ENCODE measurements around the gene PDE8B.

The PDE8B gene, protein sequence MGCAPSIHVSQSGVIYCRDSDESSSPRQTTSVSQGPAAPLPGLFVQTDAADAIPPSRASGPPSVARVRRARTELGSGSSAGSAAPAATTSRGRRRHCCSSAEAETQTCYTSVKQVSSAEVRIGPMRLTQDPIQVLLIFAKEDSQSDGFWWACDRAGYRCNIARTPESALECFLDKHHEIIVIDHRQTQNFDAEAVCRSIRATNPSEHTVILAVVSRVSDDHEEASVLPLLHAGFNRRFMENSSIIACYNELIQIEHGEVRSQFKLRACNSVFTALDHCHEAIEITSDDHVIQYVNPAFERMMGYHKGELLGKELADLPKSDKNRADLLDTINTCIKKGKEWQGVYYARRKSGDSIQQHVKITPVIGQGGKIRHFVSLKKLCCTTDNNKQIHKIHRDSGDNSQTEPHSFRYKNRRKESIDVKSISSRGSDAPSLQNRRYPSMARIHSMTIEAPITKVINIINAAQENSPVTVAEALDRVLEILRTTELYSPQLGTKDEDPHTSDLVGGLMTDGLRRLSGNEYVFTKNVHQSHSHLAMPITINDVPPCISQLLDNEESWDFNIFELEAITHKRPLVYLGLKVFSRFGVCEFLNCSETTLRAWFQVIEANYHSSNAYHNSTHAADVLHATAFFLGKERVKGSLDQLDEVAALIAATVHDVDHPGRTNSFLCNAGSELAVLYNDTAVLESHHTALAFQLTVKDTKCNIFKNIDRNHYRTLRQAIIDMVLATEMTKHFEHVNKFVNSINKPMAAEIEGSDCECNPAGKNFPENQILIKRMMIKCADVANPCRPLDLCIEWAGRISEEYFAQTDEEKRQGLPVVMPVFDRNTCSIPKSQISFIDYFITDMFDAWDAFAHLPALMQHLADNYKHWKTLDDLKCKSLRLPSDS

DNA sequence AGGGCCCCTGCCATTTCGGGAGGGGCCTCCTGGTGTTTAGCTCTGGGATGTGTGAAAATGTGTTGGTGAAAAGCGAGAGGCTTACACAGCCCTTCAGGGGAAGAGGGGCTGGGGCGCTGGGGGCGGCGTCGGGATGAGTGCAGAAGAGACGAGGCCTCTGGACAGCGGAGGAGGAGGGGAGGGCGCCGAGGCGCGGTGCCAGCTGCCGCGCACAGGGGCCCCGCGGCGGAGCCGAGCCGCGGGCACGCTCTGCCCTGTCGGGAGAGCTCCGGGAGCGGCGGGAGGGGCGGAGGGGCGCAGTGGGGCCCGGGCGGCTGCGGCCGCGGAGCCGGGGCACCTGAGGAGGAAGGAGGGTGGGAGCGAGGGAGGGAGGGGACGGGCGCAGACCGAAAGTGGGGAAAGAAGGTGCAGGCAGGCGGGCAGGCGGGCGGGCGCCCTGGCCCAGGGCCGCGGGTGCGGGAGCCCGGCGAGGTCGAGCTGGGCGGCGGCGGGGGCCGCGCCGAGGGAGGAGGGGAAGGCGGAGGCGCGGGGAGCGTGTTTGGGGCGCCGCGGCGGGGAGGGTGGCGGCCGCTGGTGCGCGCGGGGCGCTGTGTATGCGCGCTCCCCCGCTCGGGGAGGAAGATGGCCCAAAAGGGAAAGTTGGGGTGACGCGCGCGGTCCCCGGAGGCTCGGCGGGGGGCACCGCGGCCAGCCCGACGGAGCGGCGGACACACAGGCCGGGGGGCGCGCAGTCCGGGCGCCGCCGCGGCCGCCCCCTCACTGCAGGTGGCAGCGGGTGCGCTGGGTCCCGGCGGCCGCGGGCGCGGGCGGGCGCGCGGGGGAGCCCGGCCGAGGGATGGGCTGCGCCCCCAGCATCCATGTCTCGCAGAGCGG lies at the start of gene PDE8B:
PDE8B (plus strand) TSS at position 590 of the 873 bp plus-strand sequence; CDS start at position 836, 246 bp downstream.
- peak; percentile 66 for DNase-seq (ENCODE audit: low spot score)

DNA sequence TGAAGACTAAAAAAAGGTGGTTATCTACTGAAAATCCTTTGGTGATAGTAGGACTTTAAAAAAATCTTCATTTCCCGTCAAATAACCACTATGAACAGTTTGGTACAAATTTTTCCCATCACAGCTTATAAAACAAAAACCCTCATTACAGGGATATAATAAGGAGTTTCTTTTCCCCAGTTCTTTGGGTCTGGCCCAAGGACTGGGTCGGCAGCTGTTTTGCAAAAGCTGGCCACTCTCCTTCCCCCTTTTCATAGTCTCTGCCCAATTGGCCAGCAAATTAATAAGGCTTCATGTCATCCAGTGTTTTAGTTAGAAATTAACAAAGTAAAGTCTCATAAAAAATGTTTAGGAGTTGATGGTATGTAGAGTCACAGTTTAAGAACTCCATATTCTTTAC lies 47.0 kb upstream of the PDE8B start:
- DNase-seq (ENCODE audit: low spot score), result no peak

DNA sequence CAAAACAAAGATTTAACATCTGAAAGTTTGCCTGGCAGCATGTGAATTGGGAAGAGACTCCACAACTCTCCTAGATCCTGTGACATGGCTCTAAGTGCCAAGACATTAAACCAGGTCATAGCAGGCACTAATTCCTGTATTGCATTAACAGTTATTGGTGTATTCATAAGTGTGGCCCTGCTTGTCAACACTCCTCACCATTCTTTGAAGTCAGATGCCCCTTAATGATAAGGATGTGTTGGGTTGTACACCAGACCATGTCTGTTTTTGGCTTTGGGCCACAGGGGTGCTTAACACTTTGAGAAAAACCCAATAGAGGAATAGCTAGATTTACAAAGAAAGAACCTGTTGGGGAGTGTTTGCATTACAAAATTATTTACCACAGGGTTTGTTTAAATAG lies 43.4 kb upstream of the PDE8B start:
- DNase-seq (ENCODE audit: low spot score), result no peak

DNA sequence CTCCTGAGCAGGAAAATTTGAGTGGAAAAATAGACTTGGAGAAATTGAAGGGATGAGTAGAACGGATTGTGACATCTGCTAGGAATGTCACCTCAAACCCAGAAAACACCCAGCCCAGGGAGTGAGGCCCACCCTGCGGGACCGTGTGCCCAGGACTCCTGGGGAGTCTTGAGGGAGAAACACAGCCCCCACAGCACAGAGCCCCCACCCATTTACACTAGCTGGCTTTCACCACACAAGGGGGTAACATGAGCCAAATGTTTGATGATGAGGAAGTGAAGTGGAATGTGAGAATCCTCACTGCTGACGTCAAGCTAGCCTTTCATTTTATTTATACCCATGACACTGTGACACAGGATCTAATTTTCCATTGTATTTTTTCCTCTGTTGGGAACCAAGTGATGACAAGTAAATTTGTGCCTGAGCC lies 42.8 kb upstream of the PDE8B start:
- no peak for DNase-seq (ENCODE audit: low spot score)

DNA sequence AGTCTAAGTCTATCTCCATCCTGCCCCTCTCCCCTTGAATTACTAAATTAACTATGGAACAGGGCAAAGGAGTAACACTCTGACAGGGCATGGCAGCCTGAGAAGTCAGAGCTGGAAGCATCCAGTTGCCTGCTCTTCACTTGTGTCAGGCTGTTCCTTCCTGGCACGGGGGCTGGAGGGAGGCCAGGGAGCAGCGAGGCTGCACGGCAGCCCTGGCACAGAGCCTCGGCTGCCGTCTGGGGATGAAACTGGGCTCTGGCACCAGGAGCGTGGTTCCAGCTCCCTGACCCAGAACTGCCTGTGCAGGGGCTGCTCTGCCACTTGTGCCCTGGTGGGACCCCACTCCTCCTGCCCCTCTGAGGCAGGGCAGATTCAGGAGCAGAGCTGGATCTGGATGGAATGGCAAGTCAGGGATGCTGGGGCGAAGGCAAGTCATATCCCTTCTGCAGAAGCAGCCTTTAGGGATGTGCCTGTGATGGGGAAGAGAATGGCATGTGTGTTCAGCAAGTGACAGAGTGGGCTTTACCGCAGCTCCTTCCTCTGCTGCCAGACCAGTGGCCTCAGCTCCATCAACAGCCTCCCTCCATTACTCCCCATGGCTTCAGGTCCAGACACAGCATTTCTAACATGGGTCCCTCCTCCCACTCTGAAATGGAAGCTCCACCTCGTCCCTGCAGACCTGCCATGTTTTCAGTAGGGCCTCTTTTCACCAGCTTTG lies 42.2 kb upstream of the PDE8B start:
- DNase-seq (ENCODE audit: low spot score), result no peak

DNA sequence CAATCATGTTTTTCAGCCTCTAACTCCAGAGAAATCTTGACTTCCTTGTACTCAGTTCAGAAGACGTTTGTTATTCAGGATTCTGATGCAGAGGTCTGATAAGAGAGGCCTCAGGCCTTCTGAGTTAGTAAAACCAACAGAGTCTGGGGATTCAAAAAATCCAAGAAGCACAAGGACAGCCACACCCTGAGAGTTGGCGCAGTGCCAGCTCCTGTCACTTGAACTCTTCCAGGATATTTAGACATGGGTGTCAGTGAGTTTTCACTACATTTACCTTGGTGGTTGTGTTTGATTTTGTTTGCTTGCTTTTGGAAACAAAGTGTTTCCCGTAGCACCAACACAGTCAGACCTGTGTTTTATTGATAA lies 41.6 kb upstream of the PDE8B start:
- DNase-seq (ENCODE audit: low spot score), result no peak

DNA sequence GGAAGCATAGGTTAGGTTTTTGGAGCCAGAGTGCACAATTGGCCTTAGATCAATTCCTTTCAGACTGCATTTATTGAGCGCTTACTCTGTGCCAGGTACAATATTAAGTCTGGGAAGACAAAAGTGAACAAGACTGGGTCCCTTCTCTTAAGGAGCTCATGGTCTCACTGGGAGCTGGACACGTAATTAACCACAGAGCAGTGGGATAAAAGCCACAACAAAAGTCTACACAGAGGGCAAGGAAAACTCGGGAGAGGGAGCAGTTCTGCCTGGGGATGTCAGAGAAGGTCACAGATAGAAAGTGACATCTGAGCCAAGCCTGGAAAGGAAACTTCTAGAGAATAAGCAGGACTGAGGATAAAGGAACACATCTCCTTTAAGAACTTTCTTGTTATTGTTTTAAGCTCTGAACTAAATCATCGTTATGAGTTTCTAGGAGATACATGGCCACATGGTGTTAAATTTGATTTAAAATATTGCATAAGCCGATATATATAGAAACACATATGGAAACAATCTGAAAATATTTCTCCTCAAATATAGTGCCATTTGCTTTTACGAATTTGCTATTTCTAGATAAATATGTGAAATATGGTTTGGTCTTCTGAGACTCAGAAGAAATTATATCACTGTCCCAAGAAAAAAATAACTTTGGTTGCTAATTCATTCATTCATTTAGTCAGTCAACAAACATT lies 40.1 kb upstream of the PDE8B start:
- no peak for DNase-seq (ENCODE audit: low spot score)

DNA sequence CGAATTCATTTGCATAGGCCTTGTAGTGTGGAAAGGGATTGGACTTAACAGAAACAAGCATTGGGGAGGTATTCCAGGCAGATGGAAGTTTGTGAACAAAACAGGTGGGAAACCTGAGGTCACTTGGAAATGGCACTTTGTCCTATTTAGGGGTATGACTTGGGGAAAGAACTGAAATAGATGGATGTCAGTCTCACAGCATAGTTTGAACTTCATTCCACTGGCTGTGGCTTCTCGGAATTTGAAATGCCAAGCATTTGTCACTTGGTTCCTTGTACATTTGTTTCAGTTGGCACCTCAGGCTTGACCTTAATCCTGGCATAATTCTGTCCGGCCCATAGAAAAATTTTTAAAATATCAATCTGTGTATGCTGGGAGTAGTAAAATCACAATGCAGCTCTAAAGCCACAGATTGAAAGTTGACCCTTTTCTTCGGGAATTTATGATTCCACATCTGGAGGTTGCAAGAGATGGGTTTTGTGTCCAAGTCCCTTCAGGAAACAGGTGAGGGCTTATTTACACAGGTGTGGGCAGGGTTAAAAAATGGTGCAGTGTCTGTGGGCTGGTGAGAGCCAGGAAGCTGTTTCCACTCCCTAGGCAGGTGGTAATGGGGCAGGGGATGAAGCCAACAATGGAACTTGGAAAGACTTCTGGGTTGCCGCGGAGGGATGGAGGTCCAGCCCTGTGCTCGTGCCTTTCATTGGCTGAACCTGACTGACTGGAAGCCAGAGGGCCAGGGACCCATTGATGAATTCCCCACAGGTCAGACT lies 39.2 kb upstream of the PDE8B start:
- DNase-seq (ENCODE audit: low spot score), result no peak

DNA sequence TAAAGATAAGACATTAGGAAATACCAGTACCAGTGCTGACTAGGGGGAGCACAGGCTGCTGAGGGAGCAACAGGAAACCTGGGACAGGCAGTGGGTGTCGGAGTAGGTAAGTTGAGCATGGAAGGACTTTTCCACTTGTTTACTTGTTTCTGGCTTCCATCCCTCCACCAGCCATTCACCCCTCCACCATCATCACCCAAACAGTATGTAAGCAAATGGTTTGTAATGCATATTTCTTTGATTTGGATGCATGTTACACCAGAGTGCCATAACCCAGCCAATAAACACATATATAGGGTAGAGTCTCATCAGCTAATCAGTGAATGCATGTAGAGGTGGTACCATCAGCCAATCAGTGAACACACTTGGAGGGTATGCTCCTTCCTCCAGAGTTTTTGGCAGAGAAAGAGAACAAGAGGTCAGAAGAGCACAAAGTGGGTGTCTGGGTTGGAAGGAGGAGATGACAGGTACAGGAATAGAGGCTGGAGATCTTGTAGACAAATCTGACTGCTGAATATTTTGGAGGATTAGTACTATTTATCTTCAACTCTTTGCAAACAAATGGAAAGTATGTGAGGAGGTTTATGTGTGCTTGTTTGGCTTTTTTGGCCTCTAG lies 37.7 kb upstream of the PDE8B start:
- no peak for DNase-seq (ENCODE audit: low spot score)

DNA sequence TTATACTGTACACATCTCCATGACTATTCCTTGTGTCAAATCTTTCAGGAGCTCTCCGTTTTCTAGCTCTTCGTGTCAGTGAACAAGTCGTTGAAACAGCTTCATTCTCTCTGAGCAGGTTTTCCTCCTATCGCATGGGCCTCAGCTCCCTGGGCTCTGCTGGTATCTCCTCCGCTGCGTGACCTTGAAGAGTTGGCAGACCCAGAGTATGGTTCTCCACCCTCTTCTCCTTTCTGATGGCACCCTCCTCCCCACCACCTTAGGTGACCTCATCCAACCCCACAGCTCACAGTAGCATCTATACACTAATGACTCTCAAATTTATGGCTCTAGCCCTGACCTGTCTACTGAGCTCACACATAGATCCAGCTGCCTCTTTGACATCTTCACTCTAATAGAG lies 36.0 kb upstream of the PDE8B start:
- DNase-seq (ENCODE audit: low spot score), result no peak

DNA sequence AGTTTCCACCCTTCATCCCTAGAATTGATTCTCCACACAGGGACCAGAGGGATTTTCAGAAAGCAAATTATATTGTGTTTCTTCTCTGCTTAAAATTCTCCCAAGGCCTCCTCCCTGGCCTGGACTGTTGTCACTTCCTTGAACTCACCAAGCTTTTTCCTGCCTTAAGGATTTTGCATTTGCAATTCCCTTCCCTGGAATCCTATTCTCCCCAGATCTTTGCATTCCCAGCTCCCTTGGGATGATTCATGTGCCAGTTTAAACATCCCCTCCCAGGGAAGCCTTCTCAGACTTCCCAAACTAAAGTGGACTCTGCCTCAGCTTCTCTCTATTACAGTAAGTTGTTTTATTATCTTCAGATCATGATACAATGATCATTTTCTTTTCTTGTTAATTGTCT lies 35.2 kb upstream of the PDE8B start:
- DNase-seq (ENCODE audit: low spot score), result no peak

DNA sequence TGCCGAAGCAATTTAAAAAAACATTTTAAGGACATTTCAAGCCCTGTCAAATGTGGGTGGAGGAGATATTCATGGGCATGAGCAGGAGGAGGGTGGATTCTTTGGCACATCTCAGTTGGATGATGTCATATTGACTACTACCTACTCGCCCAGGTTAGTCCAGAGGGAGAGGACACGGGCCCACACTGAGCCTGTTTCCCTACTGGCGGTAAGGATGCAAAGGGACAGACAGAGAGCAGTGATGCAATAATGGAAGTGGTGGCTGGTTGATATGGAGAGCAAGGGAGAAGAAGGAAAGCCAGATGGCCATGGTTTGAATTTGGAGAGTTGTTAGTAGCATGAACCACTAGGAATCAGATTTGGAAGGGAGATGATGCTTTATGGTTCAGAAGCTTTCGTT lies 34.1 kb upstream of the PDE8B start:
- DNase-seq (ENCODE audit: low spot score), result no peak

DNA sequence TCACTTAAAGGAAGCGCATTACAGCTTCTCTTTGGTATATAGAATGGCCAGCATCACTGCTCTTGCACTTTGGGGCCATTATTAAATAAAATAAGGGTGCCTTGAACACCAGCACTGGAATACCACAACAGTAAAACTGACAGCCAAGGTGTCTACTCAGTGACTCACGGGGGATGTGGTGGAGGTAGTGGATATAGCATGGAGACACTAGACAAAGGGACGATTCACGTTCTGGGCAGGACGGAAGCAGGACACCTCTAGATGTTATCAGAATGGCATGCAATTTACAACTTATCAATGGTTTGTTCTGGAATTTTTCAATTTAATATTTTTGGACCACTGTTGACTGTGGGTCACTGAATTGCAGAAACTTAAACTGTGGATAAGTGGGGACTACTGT lies 32.9 kb upstream of the PDE8B start:
- no peak for DNase-seq (ENCODE audit: low spot score)

DNA sequence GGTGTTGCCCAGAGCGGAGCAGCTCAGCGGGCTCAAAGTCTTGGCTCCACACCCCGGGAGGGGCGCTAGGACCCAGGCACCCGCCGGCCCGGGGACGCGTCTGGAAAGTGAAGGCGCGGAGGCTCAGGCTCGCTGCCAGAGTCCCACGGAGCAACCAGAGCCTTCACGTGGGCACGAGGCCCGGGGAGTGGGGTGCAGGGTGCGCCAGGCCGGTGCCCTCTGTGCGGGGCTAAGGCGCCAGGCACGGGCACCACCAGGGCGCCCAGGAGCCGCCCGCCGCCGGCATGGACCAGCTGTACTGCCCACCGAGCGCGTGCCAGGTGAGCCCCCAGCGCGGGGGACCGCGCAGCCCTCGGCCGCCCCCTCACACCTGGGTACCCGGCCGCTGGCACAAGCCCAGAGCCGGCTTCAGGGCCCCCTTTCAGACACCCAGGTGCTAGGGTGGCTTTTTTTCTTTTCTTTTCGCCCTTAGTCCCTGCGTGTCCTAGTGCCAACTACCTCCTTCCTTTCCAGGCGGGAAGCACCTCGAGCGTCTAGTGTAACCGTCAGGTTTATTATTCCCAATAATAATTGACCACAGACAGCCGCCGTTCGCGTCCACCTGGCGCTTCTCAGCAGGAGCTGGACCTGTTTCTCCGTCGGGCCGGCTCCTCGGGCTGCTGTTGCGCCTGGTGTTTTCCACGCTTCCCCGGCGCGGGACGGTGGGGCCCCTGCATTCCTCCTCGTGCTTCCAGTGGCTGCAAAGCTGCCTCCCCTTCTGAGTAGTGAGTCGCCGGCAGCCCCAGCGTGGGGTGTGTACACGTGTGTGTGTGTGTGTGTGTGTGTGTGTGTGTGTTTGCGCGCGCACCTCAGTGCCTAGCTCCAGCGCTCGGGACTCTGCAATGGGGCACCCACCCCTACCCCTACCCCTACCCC lies 30.1 kb upstream of the PDE8B start:
- no peak for DNase-seq (ENCODE audit: low spot score)

DNA sequence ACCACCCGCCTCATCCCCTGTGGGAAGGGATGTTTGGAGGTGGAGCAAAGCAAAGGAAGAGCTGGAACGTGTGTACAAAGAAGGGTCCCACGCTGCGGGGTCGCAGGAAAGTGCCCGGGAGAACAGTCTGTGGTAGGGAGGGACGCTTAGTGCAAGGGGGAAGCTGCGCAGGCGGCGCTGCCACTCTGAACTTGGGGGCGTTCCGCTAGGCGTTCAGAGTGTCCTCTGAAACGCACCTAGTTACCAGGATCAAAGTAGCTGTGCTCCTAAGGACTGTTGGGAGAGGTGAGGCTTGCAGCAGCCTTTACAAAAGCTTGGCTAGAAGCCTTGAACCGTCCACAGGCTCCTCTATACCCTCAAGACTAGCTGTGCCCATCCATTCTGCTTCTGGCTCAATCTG lies 29.3 kb upstream of the PDE8B start:
- DNase-seq (ENCODE audit: low spot score), result no peak

DNA sequence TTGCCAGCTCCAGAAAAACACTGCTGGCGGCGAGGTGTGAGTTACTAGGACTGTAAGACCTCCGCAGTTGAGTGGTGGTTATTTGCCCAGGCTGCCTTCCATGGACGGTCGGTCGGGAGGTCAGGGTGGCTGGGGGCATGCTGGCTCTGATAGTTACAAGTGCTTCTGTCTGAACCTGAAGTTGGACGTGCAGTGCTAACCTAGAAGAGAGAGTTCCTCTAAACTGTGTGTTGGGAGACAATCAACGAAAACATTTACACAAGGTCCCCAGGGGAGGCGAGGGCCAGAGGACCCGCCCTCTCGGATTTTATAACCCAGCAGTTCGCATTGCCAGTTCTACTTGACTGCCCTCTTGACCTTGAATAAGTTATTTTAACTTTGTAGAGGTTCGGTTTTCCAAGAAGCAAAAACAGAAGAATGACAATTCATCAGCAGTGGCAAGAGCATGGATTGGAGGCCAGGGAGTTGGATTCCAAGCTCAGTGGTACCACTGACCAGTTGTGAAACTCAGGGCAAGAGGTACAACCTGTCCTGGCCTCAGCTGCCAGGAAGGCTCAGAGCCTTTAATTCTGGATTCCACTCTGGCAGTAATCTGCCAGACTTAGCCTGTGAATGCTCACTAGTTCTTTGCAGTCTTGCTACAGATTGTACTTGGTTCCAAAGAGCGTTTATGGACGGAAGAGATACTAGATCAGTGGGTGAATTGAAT lies 28.7 kb upstream of the PDE8B start:
- DNase-seq (ENCODE audit: low spot score), result no peak

DNA sequence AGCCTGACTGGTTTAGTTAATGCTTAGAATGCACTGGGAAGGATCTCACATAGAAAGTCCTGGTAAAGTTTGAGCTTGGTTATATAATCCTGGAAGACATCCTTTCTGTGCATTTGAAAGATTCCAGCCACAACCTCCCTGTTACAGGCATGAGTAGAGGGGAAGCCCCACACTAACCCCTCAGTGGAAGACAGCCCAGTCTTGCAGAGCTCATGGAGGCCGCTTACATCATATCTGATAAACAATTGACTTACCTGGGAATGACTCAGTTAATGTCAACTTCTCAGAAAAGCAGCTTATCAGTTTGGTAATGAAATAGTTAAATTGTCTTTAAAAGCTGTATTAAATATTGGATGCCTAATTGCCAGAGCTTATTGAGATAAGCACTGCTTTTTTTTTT lies 28.1 kb upstream of the PDE8B start:
- no peak for DNase-seq (ENCODE audit: low spot score)

Measured in left forelimb (tissue), 1 donor.